Astrocyte (in vitro differentiated cells and primary cell): ENCODE measurements around the gene VSX1. TPM values are rescaled to one million over a fixed set of nuclear protein-coding genes. Genes with fewer than 3 reads are reported as not detected.

Experiments used
- DNase-seq: peaks from one replicate; pipeline ENCODE4 v3.0.0-alpha.2; 2010; ENCODE audit warnings: low read depth
- FAIRE-seq: peaks from 2 replicates; lab custom pipeline; 2011; peaks lifted over from hg19 to GRCh38; lab: Jason Lieb, UNC
- H2AFZ ChIP-seq: 2 replicates; pipeline ENCODE4 v1.6.0; 2012; ENCODE audit warnings: low read depth, low read length, inconsistent platforms
- H3K27ac ChIP-seq: 2 replicates; pipeline ENCODE4 v1.5.1; 2011; ENCODE audit warnings: low read depth, low read length, inconsistent platforms
- H3K27me3 ChIP-seq: 2 replicates; pipeline ENCODE4 v1.6.0; 2011; ENCODE audit warnings: low read length, inconsistent platforms; ENCODE audit not compliant: insufficient read depth
- H3K36me3 ChIP-seq: 2 replicates; pipeline ENCODE4 v1.5.1; 2011; ENCODE audit warnings: low read length, inconsistent platforms; ENCODE audit not compliant: insufficient read depth
- H3K4me1 ChIP-seq: 2 replicates; pipeline ENCODE4 v1.5.1; 2011; ENCODE audit warnings: low read length, inconsistent platforms; ENCODE audit not compliant: insufficient read depth
- H3K4me2 ChIP-seq: 2 replicates; pipeline ENCODE4 v1.6.0; 2012; ENCODE audit warnings: low read length, inconsistent platforms
- H3K4me3 ChIP-seq: 2 replicates; pipeline ENCODE4 v1.5.1; 2011; ENCODE audit warnings: low read depth, mild to moderate bottlenecking, low read length, inconsistent platforms; ENCODE audit not compliant: insufficient read depth
- H3K79me2 ChIP-seq: 2 replicates; pipeline ENCODE4 v1.6.0; 2012; ENCODE audit warnings: mild to moderate bottlenecking, low read length, inconsistent platforms; ENCODE audit not compliant: insufficient read depth
- H3K9ac ChIP-seq: 2 replicates; pipeline ENCODE4 v1.6.0; 2012; ENCODE audit warnings: mild to moderate bottlenecking, low read length, inconsistent platforms
- H3K9me3 ChIP-seq: 2 replicates; pipeline ENCODE4 v1.5.1; 2012; ENCODE audit warnings: low read depth, mild to moderate bottlenecking, low read length, inconsistent platforms; ENCODE audit not compliant: insufficient read depth
- H4K20me1 ChIP-seq: 2 replicates; pipeline ENCODE4 v1.6.0; 2012; ENCODE audit warnings: low read length, inconsistent platforms; ENCODE audit not compliant: insufficient read depth
- H3K27ac Mint-ChIP-seq: one replicate; pipeline ENCODE4 v1.8.0; 2021; ENCODE audit warnings: mild to moderate bottlenecking, mixed read lengths; ENCODE audit not compliant: unreplicated experiment
- H3K27me3 Mint-ChIP-seq: one replicate; pipeline ENCODE4 v1.8.0; 2021; ENCODE audit warnings: low read depth, mixed read lengths; ENCODE audit not compliant: unreplicated experiment
- H3K36me3 Mint-ChIP-seq: one replicate; pipeline ENCODE4 v1.8.0; 2021; ENCODE audit warnings: low read depth, mixed read lengths; ENCODE audit not compliant: unreplicated experiment
- H3K4me1 Mint-ChIP-seq: one replicate; pipeline ENCODE4 v1.8.0; 2021; ENCODE audit warnings: low read depth, mixed read lengths; ENCODE audit not compliant: unreplicated experiment
- H3K4me3 Mint-ChIP-seq: one replicate; pipeline ENCODE4 v1.8.0; 2021; ENCODE audit warnings: mild to moderate bottlenecking, moderate library complexity, mixed read lengths; ENCODE audit not compliant: unreplicated experiment
- H3K9me3 Mint-ChIP-seq: one replicate; pipeline ENCODE4 v1.8.0; 2021; ENCODE audit warnings: mild to moderate bottlenecking, mixed read lengths; ENCODE audit not compliant: unreplicated experiment
- EZH2 ChIP-seq: IDR thresholded peaks from 2 replicates; pipeline ENCODE4 v1.6.1; 2012; ENCODE audit warnings: mild to moderate bottlenecking, low read length, inconsistent platforms; ENCODE audit not compliant: insufficient read depth
- total RNA-seq: library from RNA; stranded (reverse); gene quantifications from 2 replicates; pipeline ENCODE4 v1.2.1, GENCODE V29; 2021
- TF ChIP-seq, protein P1 (sequence below): IDR thresholded peaks from 2 replicates; pipeline ENCODE4 v1.5.1; 2011; ENCODE audit warnings: low read depth, mild to moderate bottlenecking, inconsistent platforms, low read length, moderate library complexity; ENCODE audit not compliant: insufficient read depth

The VSX1 gene
- total RNA-seq, 1 donor from 2014 or later: not detected

DNA sequence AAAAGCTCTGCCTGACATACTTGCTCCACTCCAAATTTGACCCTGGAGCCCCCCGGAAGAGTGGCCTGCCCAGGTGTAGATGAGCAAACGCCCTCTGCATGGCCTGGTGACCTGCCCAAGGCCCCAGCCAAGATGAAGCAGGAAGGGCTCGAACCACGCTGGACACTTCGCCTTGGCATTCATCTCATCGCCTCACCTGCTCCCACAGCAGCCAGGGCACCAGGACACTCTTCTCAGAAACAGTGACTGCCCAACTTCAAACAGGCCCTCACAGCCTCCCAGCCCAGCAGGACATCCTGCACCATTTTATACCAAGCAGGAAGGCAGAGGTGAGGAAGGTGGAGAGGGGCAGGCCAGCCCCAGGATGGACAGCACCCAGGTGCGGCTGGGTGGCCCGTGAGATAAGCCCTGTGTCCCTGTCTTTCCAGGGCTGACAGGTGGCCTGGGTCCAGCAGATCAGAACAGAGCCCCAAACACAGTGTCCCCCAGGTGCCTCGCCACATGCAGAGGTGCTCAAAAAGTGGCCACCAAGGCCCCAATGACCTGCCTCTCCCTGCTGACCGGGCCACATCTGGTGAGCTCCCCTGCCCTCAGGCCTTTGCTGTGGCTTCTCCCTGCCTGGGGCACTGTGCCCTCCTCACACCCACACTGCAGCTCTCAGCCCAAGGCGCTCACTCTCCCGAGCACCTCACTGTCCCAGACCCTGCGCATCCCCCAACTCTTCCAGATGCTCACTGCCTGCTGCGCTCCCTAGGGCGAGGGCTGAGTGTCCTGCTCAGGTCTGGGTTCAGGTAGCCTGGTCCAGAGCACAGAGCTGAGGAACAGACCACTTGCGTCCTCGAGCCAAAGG is 31.2 kb downstream of the VSX1 start:
- Histone ChIP-seq H3K4me1 (no peaks in the 10 kb centered on the region), H3K36me3 (no peaks in the 10 kb centered on the region), H3K27ac (no peak overlapping the region), H3K79me2 (no peaks in the 10 kb centered on the region), H3K4me3 (no peak overlapping the region), H4K20me1 (peaks cover 16% of the 10 kb centered on the region), H3K27me3 (peaks cover 28% of the 10 kb centered on the region), H3K4me2 (no peak overlapping the region), H2AFZ (no peak overlapping the region), H3K9ac (no peak overlapping the region), H3K9me3 (no peaks in the 10 kb centered on the region)
- DNase-seq (no peak), FAIRE-seq (no peak)
- H3K36me3 Mint-ChIP-seq: peaks cover 2% of the 10 kb centered on the region
- no peak overlapping the region for H3K4me3 Mint-ChIP-seq
- no peak overlapping the region for H3K27ac Mint-ChIP-seq
- TF ChIP-seq, protein P1, sequence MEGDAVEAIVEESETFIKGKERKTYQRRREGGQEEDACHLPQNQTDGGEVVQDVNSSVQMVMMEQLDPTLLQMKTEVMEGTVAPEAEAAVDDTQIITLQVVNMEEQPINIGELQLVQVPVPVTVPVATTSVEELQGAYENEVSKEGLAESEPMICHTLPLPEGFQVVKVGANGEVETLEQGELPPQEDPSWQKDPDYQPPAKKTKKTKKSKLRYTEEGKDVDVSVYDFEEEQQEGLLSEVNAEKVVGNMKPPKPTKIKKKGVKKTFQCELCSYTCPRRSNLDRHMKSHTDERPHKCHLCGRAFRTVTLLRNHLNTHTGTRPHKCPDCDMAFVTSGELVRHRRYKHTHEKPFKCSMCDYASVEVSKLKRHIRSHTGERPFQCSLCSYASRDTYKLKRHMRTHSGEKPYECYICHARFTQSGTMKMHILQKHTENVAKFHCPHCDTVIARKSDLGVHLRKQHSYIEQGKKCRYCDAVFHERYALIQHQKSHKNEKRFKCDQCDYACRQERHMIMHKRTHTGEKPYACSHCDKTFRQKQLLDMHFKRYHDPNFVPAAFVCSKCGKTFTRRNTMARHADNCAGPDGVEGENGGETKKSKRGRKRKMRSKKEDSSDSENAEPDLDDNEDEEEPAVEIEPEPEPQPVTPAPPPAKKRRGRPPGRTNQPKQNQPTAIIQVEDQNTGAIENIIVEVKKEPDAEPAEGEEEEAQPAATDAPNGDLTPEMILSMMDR: no peak
- no peak for TF ChIP-seq EZH2
- peaks cover 1% of the 10 kb centered on the region for H3K9me3 Mint-ChIP-seq
- H3K4me1 Mint-ChIP-seq: no peaks in the 10 kb centered on the region
- peaks cover 87% of the 10 kb centered on the region for H3K27me3 Mint-ChIP-seq

- no peak overlapping the region for H3K4me2 ChIP-seq
- Mint-ChIP-seq H3K36me3 (peaks cover 2% of the 10 kb centered on the region), H3K9me3 (peaks cover under 1% of the 10 kb centered on the region), H3K4me1 (no peaks in the 10 kb centered on the region), H3K27ac (no peak overlapping the region), H3K4me3 (no peak overlapping the region), H3K27me3 (peaks cover 89% of the 10 kb centered on the region)
- no peak for FAIRE-seq
- no peak overlapping the region for H3K4me3 ChIP-seq
- H3K27ac ChIP-seq: no peak overlapping the region
- H2AFZ ChIP-seq: no peak overlapping the region
- no peak for DNase-seq
- H3K9ac ChIP-seq: no peak overlapping the region
- H4K20me1 ChIP-seq: peaks cover 12% of the 10 kb centered on the region
- H3K36me3 ChIP-seq: no peaks in the 10 kb centered on the region
- H3K4me1 ChIP-seq: no peaks in the 10 kb centered on the region
- H3K27me3 ChIP-seq: peaks cover 26% of the 10 kb centered on the region
- H3K79me2 ChIP-seq: no peaks in the 10 kb centered on the region
- TF ChIP-seq, protein P1: no peak
- no peaks in the 10 kb centered on the region for H3K9me3 ChIP-seq
Measured at GRCh38 chr20:25050082-25050481, 31.9 kb downstream of the VSX1 start.
